Raji (cell line): ENCODE measurements around the gene NAIF1.

Experiments used
- POLR2A ChIP-seq: IDR thresholded peaks from 2 replicates; pipeline ENCODE4 v1.6.1; 2011; ENCODE audit warnings: low read depth, low read length, control low read depth; ENCODE audit not compliant: insufficient read depth

The NAIF1 gene

DNA sequence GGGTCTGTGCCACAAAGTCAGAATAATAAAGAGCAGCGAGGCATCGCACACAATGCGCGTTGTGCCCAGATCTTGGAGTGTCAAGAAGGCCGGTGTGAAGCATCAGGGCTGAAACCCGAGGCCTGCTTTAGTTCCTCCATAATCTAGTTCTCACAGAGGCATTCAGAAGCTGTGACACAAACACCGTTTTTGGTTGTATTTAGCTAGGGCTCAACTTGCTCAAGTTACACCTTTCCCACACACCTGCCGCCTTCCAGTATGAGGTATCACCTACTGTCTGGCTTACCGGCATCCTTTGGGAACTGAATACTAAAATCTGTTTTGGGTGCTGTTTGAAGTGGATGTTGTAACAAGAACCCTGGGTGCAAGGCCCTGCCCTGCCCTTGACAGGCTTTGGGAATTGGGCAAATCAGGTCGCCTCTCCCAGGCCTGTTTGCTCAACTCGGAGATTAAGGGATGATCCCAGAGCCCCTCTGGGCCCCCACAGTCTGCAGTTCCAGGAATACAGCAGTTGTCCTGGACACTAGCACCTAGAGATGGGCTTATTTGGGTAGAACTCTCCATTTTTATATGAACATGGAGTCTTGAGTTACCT, 27.9 kb upstream of the NAIF1 start:
- TF ChIP-seq POLR2A = no peak

DNA sequence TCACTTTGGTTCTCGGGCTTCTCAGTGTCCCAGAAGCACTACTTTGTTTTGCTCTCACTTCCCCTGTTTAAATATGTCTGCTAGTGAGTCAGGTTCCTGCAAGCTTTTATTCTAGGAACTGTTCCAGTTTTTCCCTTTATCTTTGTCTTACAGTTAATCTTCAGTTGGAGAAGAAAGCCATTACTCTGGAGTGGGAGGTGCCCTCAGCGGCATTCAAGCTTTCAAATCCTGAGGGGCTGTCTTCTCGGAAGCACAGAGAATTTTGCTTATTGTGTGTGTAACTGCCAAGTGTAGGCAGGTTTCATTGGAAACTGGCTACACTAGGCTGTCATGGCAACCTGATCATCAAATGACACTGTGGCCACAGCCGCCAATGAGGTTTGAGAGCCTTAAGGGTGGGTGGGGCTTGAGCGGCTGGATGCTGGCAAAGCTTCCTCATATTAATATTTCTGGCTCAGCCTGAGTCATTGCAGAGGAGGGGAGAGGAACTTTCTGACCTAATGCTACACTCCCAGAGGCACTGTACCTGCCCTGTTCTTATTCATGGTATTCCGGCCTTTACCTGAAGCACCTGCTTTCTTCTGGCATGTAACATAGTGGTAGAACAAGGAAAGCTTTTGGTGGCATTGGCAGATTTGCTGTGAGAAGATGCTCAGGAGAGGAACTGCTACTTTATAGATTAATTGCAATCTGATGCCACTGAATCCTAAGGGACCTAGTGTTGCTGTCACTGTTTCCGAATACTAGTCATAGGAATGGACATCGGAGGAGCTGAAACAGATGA, 27.2 kb upstream of the NAIF1 start:
- TF ChIP-seq POLR2A = no peak

GRCh38 chr9:128093011-128093410, 25.9 kb upstream of the NAIF1 start:
- TF ChIP-seq POLR2A = no peak

- no peak for TF ChIP-seq POLR2A
These were observed 25.3 kb upstream of the NAIF1 start for GRCh38 chr9:128092199-128092977.

DNA sequence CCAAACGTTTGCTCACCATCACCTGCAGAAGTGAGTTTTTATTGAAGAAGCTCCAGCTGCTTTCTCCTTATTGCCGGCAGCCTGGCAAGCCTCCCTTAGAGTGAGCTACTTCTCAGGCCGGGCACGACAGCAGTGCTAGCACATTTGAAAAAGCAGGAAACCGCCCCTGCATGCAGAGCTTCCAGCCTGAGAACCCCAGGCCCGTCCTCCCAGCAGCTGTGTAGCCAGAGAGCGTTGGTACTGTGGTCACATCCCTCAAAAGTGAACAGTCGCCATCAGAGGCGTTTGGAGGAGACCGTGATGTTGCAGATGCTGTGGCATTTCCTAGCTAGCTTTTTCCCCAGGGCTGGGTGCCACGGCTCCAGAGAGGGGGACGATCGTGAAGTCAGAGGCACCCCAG, 24.5 kb upstream of the NAIF1 start:
- TF ChIP-seq POLR2A = no peak

- TF ChIP-seq POLR2A = no peak
These were observed 24.0 kb upstream of the NAIF1 start for GRCh38 chr9:128091144-128091543.

DNA sequence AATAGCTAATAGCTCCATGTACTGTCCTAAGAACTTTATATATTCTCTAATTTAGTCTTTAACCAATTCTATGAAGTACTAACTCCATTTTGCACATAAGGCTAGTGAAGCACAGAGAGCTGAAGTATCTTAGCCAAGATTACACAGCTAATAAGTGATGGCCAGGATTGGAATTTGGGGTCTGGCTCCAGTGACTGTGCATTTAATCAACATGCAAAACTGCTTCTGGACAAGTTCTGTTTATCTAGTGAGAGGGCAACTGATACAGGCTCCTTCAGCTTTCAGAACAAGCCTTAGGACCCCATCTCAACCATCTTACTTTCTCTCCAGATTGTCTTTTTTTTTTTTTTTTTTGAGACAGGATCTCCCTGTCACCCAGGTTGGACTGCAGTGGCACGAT, 22.2 kb upstream of the NAIF1 start:
- no peak for TF ChIP-seq POLR2A

DNA sequence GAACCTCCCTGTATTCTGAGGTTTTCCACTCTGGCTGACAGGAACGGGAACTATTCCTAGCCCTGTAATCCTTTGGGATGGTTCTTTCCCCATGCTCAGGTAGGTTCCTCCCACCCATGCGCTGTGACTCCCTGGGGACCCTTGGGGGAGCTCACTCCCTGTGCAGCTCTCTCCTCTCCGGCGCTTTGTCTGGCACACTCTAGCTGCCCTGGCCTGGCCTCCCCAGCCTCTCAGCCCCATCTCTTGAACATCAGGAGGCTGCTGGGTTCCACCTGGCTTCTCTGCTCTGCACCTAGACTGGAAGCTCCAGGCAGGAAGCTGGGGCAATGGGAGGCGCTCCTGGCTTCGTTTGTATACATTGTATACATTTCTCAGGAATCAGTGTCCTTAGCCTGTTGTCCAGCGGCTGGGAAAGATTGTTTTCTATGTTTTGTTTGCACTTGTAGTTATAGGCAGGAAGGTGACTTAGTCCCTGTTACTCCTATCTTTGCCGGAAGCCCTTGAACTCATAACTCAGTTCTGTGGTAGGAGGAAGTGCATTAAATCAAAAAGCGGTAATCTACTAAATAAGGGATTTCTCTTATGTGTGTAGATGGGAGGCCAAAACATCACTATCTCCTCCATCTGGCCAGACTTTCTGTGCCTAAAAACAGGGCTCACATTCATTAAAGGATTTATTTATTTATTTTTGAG, 21.3 kb upstream of the NAIF1 start:
- no peak for TF ChIP-seq POLR2A

DNA sequence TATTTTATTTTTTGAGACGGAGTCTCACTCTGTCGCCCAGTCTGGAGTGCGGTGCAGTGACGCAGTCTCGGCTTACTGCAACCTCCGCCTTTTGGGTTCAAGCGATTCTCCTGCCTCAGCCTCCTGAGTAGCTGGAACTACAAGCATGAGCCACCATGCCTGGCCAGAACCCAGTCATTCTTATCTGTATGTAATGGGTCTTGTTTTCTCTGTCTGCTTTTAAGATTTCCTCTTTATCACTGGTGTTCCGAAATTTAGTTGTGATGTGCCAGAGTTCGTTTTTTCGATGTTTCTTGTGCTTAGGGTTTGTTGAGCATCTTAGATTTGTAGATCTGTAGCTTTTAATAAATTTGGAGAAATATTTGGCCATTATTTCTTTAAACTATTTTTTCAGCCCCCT, 20.1 kb upstream of the NAIF1 start:
- TF ChIP-seq POLR2A = no peak

GRCh38 chr9:128085943-128086342, 18.8 kb upstream of the NAIF1 start:
- no peak for TF ChIP-seq POLR2A

- no peak for TF ChIP-seq POLR2A
These were observed 17.6 kb upstream of the NAIF1 start for GRCh38 chr9:128084746-128085145.

GRCh38 chr9:128082151-128082550, 15.0 kb upstream of the NAIF1 start:
- TF ChIP-seq POLR2A = no peak

DNA sequence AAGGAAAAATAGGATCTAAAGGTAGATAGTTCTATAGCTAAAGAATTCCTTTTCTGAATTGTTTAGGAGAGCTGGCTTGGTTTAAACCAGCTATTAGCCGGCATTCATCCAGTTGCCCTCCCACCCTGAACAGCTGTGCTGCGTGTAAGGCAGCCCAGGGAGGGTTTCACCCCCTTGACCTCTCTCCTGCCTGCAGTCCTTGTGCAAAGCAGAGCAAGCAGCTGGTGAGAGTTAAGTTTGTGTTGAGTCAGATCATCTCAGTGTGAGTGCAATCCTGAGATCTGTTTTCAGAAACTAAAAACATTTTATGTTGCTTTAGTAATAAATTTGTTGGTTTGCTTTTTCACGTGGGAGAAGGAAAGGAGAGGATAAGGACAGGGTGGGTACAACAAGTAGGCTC, 13.9 kb upstream of the NAIF1 start:
- TF ChIP-seq POLR2A = no peak

- no peak for TF ChIP-seq POLR2A
These were observed 13.1 kb upstream of the NAIF1 start for GRCh38 chr9:128080206-128080605.

DNA sequence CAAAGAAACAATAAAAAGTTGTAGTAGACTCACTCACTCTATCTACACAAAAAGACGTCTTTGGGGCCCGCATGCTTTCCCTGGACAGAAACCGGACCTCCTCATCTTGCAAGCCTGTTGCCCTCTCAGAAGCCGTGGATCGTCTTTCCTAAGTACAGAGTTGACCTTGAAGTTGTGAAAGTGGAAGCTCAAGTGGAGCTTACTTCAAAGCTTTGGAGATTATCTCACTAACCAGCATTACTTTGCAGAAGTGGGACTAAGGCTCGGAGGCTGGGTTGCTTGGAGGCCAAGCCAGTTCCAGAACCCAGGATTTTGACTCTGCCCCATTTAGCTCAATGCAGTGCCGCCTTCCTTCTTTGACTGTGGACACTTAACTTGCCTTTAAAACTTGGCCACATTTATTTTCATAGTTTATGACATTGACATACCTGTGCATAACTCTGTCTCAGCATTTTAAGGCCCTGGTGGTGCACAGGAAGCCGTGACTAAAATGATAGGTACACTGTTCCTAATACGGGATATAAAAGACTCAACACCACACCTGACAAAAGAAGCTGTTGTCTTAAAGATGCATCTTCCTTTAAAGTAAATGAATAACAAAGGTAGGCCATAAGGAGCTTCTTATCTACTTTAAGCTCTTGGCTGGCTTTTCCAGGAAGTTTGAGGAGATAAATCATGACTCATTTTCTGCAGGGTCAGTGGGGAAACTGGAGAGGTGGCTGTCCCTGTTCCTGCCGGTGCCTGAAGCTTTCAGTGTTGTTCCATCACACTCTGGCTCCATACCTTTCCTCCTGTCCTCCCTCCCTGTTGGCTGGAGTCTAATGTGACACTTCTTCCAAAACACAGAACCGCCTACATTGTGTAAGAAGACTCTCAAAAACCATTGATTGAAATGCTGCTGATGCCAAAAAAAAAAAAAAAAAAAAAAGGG, 11.6 kb upstream of the NAIF1 start:
- TF ChIP-seq POLR2A = no peak
